Measurements from ENCODE around the gene EPN3.

- no peak for TF ChIP-seq CTCF (IDR thresholded peaks at IDR 0.05)
- no peak for TF ChIP-seq EZH2 (IDR thresholded peaks at IDR 0.05; ENCODE audit: borderline replicate concordance, insufficient read depth, low read depth, low read length, poor library complexity, severe bottlenecking)
These were observed 32.4 kb downstream of the EPN3 start for GRCh38 chr17:50564916-50565315.

Data from B cell (primary cell).